GM18861 (cell line): ENCODE data around the gene KCNIP1.
"Not testable (repeated sequence)": the region's sequence is repeated elsewhere in the genome, so short reads cannot be mapped to it uniquely, and the experiment has no call there.

Experiments used
- ATAC-seq: cut with Tn5 transposase; IDR thresholded peaks from one replicate; pipeline ENCODE4 v1.9.1; 2021; ENCODE audit not compliant: unreplicated experiment

The KCNIP1 gene

GRCh38 chr5:170534941-170535340 lies 31.1 kb downstream of the KCNIP1 start:
- ATAC-seq: no peak

- ATAC-seq: no peak
Observed at GRCh38 chr5:170536525-170536924, 32.7 kb downstream of the KCNIP1 start.

GRCh38 chr5:170537451-170538095 lies 33.8 kb downstream of the KCNIP1 start:
- no peak for ATAC-seq

- ATAC-seq: no peak
Observed at GRCh38 chr5:170538096-170538465, 34.3 kb downstream of the KCNIP1 start.

DNA sequence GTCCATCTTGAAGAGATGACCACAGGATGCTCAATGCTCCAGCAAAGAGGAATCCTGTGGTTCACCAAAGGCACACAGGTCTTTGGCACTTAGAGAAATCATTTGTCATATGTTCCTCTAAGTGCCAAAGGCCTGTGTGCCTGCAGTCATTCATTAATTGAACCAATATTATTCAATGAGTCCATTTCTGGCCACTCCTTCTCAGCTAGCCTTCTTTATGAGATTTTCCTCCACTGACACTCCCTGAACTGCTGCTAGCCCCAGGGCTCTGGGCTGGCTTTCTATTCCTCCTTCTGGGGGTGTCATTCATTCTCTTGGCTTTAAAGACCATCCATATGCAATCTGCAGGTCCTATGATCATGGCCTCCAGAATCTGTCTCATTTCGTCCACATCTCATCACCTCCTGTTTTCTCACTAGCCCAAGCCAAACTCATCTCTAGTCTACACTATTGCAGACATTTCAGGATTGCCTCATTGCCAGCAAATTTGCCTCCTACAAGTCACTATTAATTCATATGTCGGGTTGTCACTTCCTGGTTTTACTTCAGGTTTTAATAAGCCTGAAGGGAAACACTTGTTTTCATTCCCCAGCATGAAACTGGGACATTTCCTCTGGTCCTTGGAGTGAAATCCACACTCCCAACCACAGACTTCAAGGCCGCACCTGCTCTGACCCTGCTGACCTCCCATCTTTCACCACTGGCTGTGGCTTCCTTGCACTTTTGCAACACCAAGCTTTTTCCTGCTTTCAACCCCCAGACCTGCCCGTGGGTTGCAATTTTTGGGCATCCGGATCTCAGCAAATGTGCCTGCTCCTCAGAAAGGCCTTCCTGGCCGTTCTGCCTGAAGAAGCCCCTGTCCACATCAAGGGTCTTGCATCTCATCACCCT lies 35.1 kb downstream of the KCNIP1 start:
- ATAC-seq: no peak

GRCh38 chr5:170540271-170540670 lies 36.5 kb downstream of the KCNIP1 start:
- no peak for ATAC-seq

DNA sequence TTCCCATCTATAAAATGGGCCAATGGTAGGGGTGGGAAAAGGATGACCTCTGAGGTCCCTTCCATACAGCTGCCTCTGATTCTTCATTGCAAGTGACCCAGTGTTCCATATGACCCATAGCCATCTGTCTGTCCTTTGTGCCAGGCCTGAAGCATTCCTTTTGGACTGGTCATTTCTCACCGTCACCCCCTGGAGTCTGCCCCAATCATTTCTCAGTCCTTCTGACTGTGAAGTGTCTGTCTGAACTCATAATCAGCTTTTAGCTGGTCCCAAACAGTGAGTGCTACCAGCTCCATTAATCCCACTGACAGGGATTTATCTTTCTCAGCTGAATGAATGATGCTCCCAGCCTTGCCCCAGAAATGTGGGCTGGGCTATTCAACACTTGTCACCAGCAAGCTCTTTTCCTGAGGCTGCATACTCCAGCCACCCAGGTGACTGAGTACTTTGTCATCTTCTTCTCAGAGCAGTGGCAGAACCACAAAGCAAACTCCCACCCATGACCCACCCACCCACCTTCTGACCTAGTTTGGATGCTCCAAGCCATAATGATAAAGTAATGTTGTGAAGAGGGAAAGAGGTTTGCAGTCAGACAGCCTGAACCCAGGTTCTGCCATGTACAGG lies 37.4 kb downstream of the KCNIP1 start:
- no peak for ATAC-seq

GRCh38 chr5:170542691-170543293 lies 39.0 kb downstream of the KCNIP1 start:
- ATAC-seq: no peak

DNA sequence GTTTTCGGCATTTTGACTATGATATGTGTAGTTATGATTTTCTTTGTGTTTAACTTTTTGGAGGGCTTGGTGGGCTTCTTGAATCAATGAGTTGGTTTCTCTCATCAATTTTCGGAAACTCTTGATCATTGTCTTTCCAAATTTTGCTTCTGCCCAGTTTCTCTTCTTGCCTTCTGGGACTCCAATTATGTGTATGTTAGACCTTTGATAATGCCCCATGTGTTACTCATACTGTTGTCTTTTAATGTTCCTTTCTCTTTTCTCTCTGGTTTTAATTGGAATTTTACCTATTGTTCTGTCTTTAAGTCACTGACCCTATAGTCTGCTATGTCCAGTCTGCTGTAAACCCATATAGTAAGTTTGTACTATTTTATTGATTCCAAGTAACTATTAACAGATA lies 41.5 kb downstream of the KCNIP1 start:
- ATAC-seq: no peak

DNA sequence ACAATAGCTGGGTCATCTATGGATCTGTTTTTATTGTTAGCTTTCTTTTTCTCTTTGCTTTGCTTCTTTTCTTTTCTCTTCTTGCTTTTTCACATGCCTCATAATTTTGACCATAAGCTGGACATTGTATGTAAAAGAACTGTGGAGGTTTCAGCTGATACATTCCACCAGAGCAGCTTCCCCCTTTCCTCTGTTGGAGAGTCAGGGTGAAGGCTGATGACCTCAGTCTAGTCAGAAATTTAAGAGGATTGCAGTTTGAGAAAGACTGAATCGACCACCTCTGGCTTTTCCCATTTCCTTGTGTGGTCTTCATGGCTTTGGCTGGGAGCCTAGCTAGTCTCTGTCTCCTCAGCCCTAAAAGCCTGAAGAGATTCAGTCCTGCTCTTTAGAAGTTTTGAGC lies 42.0 kb downstream of the KCNIP1 start:
- ATAC-seq: no peak

GRCh38 chr5:170546282-170546681 lies 42.5 kb downstream of the KCNIP1 start:
- ATAC-seq: no peak

- not testable (repeated sequence) for ATAC-seq
Observed at GRCh38 chr5:170550382-170550781, 46.6 kb downstream of the KCNIP1 start.

- ATAC-seq: no peak
Observed at GRCh38 chr5:170551076-170551475, 47.3 kb downstream of the KCNIP1 start.

- ATAC-seq: no peak
Observed at GRCh38 chr5:170551622-170552021, 47.8 kb downstream of the KCNIP1 start.

- no peak for ATAC-seq
Observed at GRCh38 chr5:170552621-170553115, 48.8 kb downstream of the KCNIP1 start.

- ATAC-seq: no peak
Observed at GRCh38 chr5:170553218-170553617, 49.4 kb downstream of the KCNIP1 start.

DNA sequence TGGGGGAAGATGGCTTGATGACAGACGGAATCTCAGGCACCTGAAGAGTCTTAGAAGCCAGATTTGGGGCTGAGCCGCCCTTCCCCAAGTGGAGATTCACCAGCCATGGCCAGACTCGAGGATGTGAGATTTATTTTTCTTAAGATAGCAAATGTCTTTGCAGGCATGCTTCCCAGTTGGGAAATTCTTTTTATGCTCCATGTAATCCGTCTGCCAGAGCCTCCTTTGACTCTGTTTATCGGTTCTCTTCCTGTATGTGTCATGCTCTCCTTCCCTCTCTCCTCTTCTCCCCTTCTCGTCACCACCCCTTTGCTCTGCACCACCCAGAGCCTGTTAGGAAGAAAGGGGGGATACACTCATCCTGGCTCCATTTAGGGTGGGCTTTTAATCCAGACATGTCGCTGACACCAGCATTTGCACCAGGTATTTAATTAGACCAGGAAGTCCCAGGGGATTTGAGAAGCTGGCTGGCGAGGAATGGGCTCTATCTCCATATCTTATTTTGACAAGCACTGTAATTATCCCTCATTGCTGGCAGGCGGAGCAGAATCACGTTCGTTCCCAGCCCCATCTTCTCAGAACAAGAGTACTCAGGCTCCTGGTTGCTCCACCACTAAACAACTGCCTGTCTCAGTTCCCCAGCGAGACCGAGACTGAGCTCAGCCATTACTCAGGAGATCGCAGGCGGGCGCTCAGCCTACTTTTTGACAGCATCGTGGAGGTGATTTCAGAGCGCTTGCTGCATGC lies 50.9 kb downstream of the KCNIP1 start:
- no peak for ATAC-seq

DNA sequence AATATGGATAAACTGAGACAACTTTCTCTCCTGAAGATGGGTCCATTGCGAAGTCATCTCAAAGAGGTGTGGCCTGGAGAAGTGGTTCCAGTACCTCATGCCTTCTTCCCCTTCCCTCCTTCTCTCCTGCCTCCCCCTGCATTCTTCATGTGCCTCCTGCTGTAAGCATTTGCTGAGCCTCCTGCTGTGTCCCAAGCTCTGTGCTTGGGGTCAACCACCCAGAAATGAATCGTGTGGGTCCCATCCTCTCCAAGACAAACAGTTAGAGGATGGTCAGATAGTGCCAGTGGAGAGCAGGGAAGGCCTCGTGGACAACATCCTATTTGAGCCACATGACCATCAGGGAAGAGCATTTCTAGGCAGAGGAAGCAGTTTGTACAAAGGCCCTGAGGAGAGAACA lies 53.5 kb downstream of the KCNIP1 start:
- ATAC-seq: no peak

DNA sequence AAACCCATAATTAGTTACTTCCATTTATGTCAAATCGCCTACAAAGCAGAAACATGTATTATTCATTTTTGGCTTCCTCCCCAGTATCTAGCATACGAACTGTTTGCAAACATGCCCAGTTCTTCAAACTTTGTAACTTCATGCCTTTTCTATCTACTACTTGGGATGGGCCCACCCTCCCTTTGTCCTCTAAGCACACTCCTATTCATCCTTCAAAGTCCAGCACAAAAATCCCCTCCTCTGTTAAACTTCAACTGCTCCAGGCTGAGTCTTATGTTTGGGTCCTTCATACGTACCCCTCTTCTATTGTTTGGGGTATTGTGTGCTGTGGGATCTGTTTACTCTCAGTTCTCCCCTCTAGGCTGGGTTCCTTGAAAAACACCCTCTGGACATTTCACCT lies 55.5 kb downstream of the KCNIP1 start:
- ATAC-seq: no peak

DNA sequence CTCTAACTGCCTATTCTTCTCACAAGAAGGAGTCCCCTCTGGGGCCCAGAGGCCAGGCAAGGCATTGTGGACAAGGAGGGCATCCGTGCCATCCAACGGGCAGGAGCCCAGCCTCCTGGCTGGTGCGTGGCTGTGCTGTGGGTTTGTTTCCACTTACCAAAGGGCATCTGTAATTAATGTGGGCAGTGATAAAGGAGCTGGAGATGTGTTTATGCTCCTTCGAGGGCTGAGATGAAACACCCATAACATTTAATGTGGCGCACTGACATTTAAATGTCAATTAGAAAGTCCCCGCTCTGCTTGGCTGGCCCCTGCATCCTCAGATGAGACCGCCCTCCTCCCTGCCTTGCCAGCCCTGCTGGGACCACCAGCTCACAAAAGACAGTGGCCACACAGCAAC lies 57.1 kb downstream of the KCNIP1 start:
- no peak for ATAC-seq
